ENCODE results near the gene MVD.

MVD gene

GRCh38 chr16:88639231-88640038, 23.5 kb downstream of the MVD start:
- no peak for DNase-seq

- DNase-seq: peak in 1 of 5 experiments; percentile 33
Observed at GRCh38 chr16:88638323-88639230, 24.3 kb downstream of the MVD start, which contains the start of gene IL17C. IL17C (plus strand) TSS chr16:88638572; CDS start chr16:88638642, 70 bp downstream.

DNA sequence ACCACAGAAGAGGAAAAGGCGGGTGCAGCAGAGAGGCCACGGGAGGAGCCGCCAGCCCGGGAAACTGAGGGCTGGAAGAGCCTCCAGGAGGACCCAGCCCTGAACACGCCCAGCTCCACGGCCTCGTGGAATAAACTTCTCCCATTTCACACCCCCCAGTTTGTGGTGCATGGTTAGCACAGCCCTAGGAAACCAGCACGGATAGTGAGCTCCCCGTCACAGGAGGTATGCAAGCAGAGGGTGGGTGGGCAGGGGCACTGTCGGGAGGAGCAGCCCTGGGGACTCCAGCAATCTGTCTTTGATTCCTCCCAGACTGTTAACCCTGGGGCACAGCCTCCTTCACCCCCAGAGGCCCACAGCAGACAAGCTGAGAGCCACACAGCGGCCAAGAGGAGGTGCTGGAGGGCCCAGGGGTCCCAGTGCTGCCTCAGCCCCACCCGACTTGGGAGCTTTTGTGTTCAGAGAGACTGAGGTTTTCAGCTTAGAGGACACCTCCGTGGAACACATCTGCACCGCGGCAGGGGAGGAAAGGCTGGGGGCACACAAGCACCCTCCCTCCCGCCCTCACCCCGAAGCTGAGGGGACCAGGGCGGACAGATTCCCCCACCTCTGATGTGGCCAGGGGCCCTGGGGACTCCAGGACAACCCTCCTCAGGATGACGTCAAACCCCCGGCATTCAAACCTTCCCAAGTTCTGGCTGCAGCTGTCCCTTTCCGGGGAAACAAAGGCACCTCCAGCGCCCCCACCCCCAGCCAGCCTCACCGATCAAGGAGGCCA, 26.2 kb downstream of the MVD start:
- no peak for DNase-seq

GRCh38 chr16:88635671-88636319, 27.1 kb downstream of the MVD start:
- no peak for DNase-seq

GRCh38 chr16:88634994-88635670, 27.8 kb downstream of the MVD start:
- DNase-seq: no peak

- DNase-seq: peak in 4 of 5 experiments; percentile 20 to 79 (median 51)
Observed at GRCh38 chr16:88634141-88634993, 28.5 kb downstream of the MVD start.

- DNase-seq: peak; percentile 16 to 89 (median 41)
Observed at GRCh38 chr16:88633684-88634140, 29.2 kb downstream of the MVD start.

GRCh38 chr16:88632587-88632930, 30.3 kb downstream of the MVD start:
- no peak for DNase-seq

- no peak for DNase-seq
Observed at GRCh38 chr16:88631920-88632586, 30.8 kb downstream of the MVD start.

DNA sequence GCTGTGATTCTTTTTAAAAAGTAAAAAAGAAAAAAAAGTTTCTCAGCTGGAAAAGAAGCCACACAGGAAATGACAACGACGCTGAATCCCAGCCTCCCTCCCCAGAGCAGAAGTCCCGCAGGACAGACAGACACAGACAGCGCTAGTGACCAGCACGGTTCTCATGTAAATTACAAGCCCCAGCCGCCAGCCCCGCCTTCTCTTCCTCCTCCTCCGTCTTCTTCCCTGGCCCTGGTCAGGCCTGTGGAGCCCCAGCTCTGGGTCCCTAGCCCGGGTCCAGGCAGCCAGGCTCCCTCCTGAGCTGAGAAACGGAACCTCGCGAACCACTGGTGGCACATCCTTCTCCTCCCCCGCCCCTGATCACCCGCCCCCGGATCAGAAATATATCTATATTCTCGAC, 31.5 kb downstream of the MVD start:
- no peak for DNase-seq

DNA sequence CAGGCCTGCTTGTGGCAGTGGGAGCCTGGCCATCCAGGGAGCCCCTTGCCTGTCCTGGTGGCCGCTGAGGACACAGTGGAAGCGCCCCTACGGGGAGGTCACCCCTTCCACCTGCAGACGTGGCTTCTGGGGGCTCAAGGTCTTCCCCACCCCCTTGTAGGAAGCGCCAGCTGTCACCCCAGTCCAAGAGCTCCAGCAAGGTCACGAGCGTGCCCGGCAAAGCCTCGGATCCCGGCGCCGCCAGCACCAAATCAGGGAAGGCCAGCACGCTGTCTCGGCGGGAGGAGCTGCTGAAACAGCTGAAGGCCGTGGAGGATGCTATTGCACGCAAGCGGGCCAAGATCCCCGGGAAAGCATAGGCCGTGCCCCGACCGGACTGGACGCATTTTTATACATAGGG, 31.9 kb downstream of the MVD start:
- DNase-seq: no peak

GRCh38 chr16:88630433-88630832, 32.5 kb downstream of the MVD start:
- no peak for DNase-seq

DNA sequence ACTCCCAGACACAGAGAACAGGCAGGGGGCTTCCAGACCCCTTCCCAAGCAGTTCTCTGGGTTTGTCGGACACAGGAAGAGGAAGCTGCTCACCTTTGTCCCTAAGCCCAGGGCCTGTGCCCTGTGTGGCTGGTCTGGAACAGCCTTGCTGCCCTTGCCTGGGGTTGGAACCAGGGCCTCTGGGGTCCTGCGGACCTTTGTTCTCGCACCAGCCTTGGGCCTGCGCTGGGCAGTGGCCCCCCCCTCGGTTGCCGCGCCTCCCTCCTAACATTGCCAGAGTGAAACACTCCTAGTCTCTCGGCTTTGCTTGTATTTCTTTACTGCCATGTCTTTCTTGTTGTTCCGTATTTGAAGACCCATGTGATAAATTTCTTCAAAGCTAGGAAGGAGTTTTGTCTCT, 33.1 kb downstream of the MVD start:
- DNase-seq: no peak

GRCh38 chr16:88628512-88628974, 34.3 kb downstream of the MVD start:
- no peak for DNase-seq

GRCh38 chr16:88627531-88628411, 35.1 kb downstream of the MVD start:
- no peak for DNase-seq

DNA sequence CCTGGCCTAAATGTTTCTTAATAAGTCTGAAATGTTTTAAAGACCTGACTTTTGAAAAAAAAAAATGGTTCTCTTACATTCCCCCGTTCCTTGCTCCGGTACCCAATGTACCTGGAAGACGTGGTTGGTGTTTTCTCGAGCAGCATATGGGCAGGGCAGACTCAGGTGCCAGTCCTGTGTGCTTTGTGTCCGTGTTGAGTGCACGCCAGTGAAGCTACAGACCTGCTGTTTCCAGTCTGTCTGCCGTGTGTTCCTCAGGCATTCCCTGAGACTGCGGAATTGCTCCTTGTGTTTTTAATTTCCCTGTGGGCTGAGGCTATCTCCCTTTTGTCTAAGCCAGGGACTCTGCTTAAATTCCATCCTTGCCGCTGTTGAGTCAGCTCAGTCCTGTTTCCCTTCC, 36.2 kb downstream of the MVD start:
- DNase-seq: no peak

DNA sequence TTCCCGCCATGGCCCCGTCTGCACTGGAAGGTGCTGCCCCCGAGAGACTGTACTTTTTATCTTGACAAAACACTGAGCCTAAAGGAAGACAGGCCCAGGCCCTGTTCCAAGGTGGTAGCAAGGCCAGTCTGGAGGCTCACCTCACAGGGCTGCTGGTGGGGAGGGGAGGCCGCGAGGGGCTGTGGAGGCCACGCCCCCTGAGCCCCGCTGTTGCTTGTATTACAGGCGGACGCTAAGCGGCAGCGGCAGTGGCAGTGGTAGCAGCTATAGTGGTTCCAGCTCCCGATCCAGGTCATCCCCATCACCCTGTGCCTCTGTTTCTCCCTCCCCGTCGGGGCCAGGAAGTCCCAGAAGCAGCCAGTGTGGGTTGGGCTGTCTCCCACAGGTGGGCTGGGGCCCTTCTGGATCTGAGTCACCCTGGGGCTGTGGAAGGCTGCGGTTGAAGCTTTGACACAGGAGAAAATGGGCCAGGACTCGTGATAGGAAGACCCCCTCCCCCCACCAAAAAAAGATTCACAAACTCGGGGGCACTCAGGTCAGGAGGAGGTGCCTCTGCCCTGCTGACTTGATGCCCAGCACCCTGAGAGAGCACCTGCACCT, 37.8 kb downstream of the MVD start:
- DNase-seq: peak in 1 of 5 experiments; percentile 75

DNA sequence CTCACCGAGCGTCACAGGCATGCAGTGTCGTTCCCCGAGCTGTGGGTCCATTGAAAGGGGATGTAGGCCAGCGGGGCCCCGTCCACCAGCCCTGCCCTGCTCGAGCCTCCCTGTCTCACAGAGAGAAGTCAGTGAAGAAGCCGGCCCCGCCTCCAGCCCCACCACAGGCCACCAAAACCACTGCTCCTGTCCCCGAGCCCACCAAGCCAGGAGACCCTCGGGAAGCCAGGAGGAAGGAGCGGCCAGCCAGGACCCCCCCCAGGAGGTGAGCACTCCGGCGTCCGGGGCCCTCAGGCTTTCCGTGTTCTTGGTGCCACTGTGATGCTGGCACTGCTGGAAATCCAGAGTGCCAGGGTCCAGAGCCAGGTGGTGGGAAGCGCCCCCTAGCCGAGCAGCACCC, 38.4 kb downstream of the MVD start:
- no peak for DNase-seq

- no peak for DNase-seq
Observed at GRCh38 chr16:88623858-88624257, 39.0 kb downstream of the MVD start.

All from T-helper 2 cell (primary cell).